Lung microvascular endothelial cell (primary cell): Measurements from ENCODE around the gene ECHDC1. TPM values are rescaled to one million over a fixed set of nuclear protein-coding genes. Genes with fewer than 3 reads are reported as not detected.
A peak's percentile ranks its signal among the peaks of the same experiment; 100 is the strongest.

Experiments
- DNase-seq, 2 donors: peaks; one replicate each; pipeline versions ENCODE4 v3.0.0 to v3.0.0-alpha.2; 2010; ENCODE audit warnings: low read depth in 2 of 2
- total RNA-seq: library from RNA; depleted of rRNA; stranded (reverse); fragments of >200 nt; gene quantifications from 2 replicates; pipeline ENCODE4 v1.2.1, GENCODE V29; 2014

Gene ECHDC1
- total RNA-seq, 1 donor from 2014 or later = 32.5 TPM

GRCh38 chr6:127290391-127291265 is 52.8 kb downstream of the ECHDC1 start:
- DNase-seq = no peak

DNA sequence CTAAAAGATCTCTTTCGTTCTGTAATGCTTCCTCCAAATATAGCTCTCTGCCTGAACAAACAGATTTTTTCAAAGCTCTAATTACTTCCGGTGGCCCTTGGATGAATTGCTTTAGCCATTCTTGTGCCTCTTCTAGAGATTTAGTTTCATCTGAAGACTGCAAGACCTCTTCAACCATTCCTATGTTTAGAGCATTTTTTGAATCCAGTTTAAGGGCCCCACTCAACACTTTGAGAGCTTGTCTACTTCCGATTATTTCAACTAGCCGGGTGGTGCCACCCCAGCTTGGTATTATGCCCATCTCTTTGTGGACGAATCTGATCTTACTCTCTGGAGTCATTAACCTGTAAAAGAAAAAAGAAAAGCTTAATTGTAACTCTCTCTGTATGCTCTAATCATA is 53.5 kb downstream of the ECHDC1 start:
- DNase-seq = no peak

GRCh38 chr6:127288705-127289104 is 54.7 kb downstream of the ECHDC1 start:
- DNase-seq = no peak

DNA sequence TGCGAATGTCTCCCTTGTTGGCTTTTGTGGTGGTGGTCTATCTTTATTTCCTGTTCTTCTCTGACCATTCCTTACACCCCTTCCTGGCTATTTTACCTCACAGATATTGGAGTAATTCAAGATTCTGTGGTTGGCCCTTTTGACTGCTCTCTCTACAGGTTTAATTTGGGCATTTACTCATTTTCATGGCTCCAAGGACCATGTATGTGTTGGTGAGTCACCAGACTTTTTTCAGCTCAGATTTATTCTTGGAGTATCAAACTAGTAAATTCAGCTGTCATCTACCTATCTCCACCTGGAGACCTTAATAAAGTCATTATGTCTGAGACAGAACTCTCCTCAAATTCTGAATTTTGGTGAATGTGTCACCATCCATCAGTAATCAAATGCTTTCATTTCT is 61.2 kb downstream of the ECHDC1 start:
- no peak for DNase-seq

DNA sequence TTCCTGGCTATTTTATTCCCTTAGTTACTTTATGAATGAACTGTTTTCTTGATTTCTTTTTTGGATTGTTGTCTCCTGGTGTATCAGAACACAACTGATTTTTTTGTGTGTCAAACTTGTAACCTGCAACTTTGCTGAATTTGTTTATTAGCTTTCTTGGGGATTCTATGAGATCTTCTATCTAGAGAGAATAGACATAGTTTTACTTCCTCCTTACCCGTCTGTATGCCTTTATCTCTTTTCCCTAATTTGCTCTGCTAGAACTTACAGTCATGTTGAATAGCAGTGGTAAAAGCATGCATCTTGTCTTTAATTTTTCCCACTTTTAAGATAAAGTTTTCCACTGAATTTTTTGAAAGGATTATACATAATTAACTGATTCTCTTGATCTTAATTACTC is 63.6 kb downstream of the ECHDC1 start:
- DNase-seq = no peak

- no peak for DNase-seq
Measured at GRCh38 chr6:127277878-127278843, 65.2 kb downstream of the ECHDC1 start.

DNA sequence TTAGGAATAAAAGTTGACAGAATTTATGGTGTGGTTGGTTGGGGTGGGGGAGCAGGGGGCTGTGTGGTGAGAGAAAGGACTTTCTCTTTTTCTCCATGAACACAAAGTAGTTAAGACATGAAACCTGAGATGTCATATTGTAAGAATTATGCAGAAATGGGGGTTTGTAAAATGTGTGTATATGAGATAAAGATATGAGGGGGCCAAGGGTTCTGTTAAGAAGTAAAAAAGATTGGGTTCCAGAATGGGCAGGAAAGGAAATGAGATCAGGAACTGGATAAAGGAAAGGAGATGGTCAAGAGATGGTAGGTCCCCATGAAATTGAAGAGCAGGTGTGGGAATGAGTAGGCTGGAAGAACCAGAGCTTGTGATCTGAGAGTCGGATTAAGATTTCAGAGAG is 67.1 kb downstream of the ECHDC1 start:
- no peak for DNase-seq

DNA sequence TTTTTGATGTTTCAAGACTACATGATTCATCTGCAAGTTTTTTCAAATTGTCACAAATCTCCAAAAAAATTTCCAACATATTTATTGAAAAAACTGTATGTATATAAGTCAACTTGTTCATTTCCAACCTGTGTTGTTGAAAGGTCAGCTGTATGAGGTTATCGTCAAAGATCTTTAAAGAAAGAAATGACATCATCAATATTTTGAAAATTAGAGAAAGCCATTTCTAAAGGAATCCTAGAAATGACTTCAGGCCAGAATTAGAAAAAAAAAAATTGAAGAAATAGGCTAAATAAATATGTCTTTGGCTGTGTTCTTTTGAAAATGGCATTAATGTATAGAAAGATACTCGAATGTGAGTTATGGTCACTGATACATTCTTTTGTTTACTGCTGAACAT is 69.9 kb downstream of the ECHDC1 start:
- no peak for DNase-seq

DNA sequence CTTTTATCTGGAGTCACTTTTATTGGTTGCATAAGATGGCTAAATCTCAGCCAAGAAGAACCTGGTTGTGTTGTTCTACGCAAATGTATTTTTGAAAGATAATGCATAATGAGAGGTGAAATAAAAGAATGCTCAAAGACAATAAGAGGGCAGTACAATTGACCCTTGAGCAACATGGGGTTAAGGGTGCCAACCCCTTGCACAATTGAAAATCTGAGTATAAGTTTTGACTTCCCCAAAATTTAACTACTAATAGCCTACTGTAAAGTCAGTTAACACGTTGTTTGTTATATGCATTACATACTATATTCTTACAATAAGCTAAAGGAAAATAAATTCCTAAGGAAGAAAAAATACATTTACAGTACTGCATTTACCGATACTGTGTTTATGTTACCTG is 70.8 kb downstream of the ECHDC1 start:
- DNase-seq = no peak

DNA sequence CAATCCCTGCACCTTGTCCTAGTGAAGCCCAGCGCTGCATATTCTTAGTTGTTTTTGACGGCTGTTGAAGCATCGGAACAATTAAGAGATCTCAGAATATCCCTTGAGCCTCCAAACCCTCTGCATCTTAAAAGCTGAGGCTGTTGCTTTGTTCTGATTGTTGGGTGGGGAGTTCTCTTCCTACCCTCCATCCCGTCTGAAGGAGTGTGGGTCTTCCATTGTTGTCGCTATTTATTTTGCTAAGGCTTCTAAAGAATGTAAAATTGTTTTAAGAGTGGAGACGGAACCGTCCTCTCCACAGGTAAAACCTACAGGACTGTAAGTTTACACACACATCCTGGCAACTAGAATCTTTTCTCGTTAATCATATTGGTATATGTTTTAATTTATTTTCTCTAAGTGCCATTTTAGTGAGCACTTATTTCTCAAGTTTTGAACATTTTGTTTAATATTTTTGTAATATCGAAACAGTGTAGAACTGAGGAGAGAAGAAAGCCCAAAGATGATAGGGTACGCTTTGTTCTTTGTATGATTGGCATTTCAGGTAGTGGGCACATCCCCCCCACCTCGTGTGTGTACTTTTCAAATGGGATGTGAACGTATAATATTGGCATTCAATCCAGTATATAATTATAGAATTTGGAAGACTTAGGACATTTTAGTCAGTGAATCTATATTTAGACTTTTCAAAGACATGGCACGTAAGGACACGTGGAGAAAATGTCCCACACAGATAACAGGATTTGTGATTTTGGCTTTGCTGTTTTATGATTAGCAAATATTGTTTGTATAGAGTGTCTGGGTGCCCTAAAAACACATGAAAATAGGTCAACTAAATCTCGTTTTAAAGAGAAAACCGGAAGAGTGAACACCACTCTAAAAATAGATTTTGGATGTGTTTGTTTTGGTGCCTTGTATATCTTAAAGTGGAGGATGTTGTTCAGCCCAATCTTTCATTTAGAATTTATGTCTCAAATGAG is 75.5 kb downstream of the ECHDC1 start:
- peak; percentile 11 to 12 for DNase-seq

DNA sequence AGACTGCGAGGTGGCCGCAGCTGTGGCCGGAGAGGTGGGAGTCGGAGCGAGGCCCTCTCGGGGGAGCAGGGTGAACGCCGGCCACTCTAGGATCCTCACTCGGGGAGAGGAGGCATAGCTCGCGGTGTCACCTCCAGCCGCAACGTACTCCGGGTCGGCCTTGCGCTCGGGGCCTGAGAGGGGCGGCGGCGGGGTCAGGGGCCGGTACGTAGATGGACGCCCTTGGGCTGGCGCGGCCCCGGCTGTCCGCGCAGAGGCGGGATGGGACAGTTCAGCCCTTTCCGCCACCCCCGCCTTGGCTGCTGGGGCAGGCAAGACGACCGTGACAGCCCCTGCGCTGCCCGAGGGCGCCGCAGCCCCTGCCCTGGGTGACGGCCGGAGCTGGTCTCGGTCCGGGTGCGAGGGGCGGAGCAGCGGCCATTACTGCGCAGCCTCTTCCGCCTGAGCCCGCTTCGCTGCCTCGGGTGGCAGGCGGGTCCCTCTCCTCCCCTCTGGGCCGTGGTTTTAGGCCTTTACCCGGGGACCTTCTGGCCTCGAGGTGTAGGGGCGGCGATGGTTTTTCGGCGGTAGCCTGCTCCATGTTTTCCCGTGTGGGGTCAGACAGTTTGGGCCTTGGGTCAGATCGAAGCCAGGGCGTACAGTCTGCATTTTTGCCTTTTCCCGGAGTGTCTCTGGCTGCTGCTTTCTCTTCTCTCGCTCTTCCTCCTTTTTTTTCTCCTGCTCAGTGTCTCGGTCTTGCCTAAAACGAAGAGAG is 76.3 kb downstream of the ECHDC1 start:
- DNase-seq = peak; percentile 60

GRCh38 chr6:127266178-127266891 is 77.1 kb downstream of the ECHDC1 start, which contains the start of gene RNF146:
Gene RNF146, plus strand, starts transcription at chr6:127266864. Its CDS starts 13,475 bp downstream, at chr6:127280339.
- DNase-seq = peak; percentile 85 to 86

- DNase-seq = no peak
Measured at GRCh38 chr6:127263481-127263880, 79.9 kb downstream of the ECHDC1 start.

- DNase-seq = no peak
Measured at GRCh38 chr6:127262896-127263295, 80.5 kb downstream of the ECHDC1 start.

- no peak for DNase-seq
Measured at GRCh38 chr6:127255286-127255685, 88.1 kb downstream of the ECHDC1 start.

DNA sequence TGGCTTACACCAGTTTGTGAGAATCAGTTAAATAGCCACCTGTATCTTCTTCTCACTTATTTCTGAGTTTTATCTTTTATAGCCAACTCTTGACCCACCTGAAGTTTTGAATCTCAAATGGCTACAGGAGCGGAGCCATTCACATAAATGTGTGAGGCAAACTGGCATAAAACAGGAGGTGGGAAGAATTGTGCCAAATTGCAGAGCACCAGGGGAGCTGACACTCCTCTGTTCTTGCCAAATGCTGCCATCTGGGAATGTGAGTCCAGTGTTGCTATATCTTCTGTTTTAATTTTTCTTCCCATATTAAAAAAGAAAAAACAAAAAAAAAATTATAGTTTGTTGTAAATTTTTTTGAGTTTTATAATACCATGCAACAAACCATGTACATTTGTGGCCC is 93.8 kb downstream of the ECHDC1 start:
- DNase-seq = no peak

- DNase-seq = no peak
Measured at GRCh38 chr6:127247114-127248096, 96.0 kb downstream of the ECHDC1 start.

DNA sequence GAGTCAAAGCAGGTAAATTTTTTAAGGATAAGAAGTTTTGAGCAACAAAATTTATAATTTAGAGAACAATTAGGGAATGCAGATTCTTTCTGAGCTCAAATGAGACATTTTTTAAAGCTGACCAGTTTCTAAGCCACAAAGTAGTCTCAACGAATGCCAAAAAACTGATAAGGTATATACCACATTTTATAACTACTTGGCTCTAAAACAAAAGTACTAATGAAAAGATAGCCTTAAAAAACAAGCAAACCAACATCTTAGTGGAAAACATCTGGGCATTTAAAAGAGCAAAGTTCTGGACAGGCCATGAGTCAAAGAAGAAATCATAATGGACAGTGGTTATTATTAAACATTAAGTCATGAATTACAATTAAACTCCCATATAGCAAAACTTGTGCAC is 99.9 kb downstream of the ECHDC1 start:
- DNase-seq = no peak
